IMR-90 (cell line): ENCODE data around the gene CPXM1. TPM values are rescaled to one million over a fixed set of nuclear protein-coding genes. Genes with fewer than 3 reads are reported as not detected.

ENCODE experiments used
- ATAC-seq: fragments of 200-7000 bp; cut with Tn5 transposase; 2 replicates; pipeline ENCODE4 v1.9.1; 2020; ENCODE audit warnings: low read depth, mild to moderate bottlenecking, moderate library complexity
- BruUV-seq: library from RNA; stranded (reverse); fragments of 400-500 nt; replicated peaks from 2 replicates; lab custom pipeline; 2021; lab: Mats Ljungman, UMichigan
- CTCF ChIA-PET: fragments of 300-600 bp; formaldehyde crosslinking; extraction: SDS; loops from one replicate; lab custom pipeline; 2021; ENCODE audit warnings: antibody characterized with exemption; lab: Yijun Ruan, JAX
- POLR2A ChIA-PET: fragments of 300-600 bp; sonication (Branson Sonifier 250); formaldehyde crosslinking; loops from one replicate; lab custom pipeline; 2022; ENCODE audit warnings: antibody characterized with exemption; ENCODE audit not compliant: unreplicated experiment; lab: Charles Lee
- DNase-seq: peaks from one replicate; pipeline ENCODE4 v3.0.0; 2013
- H2AFZ ChIP-seq: replicated peaks from 2 replicates; pipeline ENCODE3; 2013; ENCODE audit warnings: low read length, mild to moderate bottlenecking; ENCODE audit not compliant: poor library complexity
- H2AK5ac ChIP-seq: 2 replicates; pipeline ENCODE4 v1.6.1; 2013; ENCODE audit warnings: low read depth, low read length, inconsistent platforms
- H2AK9ac ChIP-seq: replicated peaks from 2 replicates; pipeline ENCODE3; 2013; ENCODE audit warnings: mild to moderate bottlenecking, low read depth, low read length, moderate library complexity; ENCODE audit not compliant: poor library complexity
- H2BK120ac ChIP-seq: 2 replicates; pipeline ENCODE4 v1.6.1; 2013; ENCODE audit warnings: low read depth, low read length, inconsistent platforms
- H2BK15ac ChIP-seq: 3 replicates; pipeline ENCODE4 v1.6.1; 2013; ENCODE audit warnings: low read depth, low read length, inconsistent platforms
- H2BK20ac ChIP-seq: 2 replicates; pipeline ENCODE4 v1.6.1; 2013; ENCODE audit warnings: low read depth, mild to moderate bottlenecking, inconsistent platforms, low read length, moderate library complexity
- H2BK5ac ChIP-seq: 2 replicates; pipeline ENCODE4 v1.6.1; 2013; ENCODE audit warnings: mild to moderate bottlenecking, low read depth, low read length, inconsistent platforms; ENCODE audit not compliant: poor library complexity, severe bottlenecking
- H3K14ac ChIP-seq: replicated peaks from 2 replicates; pipeline ENCODE4 v1.6.1; 2013; ENCODE audit warnings: low read depth, low read length, inconsistent platforms
- H3K18ac ChIP-seq: 2 replicates; pipeline ENCODE4 v1.6.1; 2013; ENCODE audit warnings: low read depth, low read length, control low read depth
- H3K23ac ChIP-seq: 2 replicates; pipeline ENCODE4 v1.6.1; 2013; ENCODE audit warnings: low read depth, low read length, inconsistent platforms
- H3K27ac ChIP-seq: 2 replicates; pipeline ENCODE4 v1.5.1; 2013; ENCODE audit warnings: mild to moderate bottlenecking, control low read depth, low read length; ENCODE audit not compliant: insufficient read depth
- H3K27me3 ChIP-seq: 2 replicates; pipeline ENCODE4 v1.6.1; 2013; ENCODE audit warnings: low read length; ENCODE audit not compliant: control insufficient read depth, insufficient read depth
- H3K36me3 ChIP-seq: 2 replicates; pipeline ENCODE4 v1.6.1; 2013; ENCODE audit warnings: low read length, mixed read lengths; ENCODE audit not compliant: control insufficient read depth, insufficient read depth
- H3K4ac ChIP-seq: 2 replicates; pipeline ENCODE4 v1.6.1; 2013; ENCODE audit warnings: low read depth, low read length, inconsistent platforms
- H3K4me1 ChIP-seq: 2 replicates; pipeline ENCODE4 v1.6.1; 2013; ENCODE audit warnings: low read length, mixed read lengths; ENCODE audit not compliant: control insufficient read depth, insufficient read depth
- H3K4me2 ChIP-seq: 2 replicates; pipeline ENCODE4 v1.6.1; 2013; ENCODE audit warnings: low read depth, mild to moderate bottlenecking, control low read depth, low read length, moderate library complexity
- H3K4me3 ChIP-seq: 2 replicates; pipeline ENCODE4 v1.5.1; 2013; ENCODE audit warnings: low read depth, mild to moderate bottlenecking, control low read depth, low read length, moderate library complexity; ENCODE audit not compliant: insufficient read depth
- H3K56ac ChIP-seq: 2 replicates; pipeline ENCODE4 v1.6.1; 2013; ENCODE audit warnings: low read length, inconsistent platforms; ENCODE audit not compliant: insufficient read depth; ENCODE audit errors: extremely low read depth
- H3K79me1 ChIP-seq, 2 experiments: 2 replicates each; pipeline ENCODE4 v1.6.1; 2013; ENCODE audit warnings: low read length in 2 of 2, inconsistent platforms in 1 of 2, low read depth in 1 of 2
- H3K9ac ChIP-seq: 2 replicates; pipeline ENCODE4 v1.6.1; 2013; ENCODE audit warnings: low read depth, low read length, control low read depth
- H3K9me1 ChIP-seq: 2 replicates; pipeline ENCODE4 v1.6.1; 2013; ENCODE audit warnings: low read length, inconsistent platforms; ENCODE audit not compliant: insufficient read depth
- H3K9me3 ChIP-seq: 2 replicates; pipeline ENCODE4 v1.6.1; 2013; ENCODE audit warnings: low read length; ENCODE audit not compliant: control insufficient read depth, insufficient read depth
- H4K20me1 ChIP-seq: 2 replicates; pipeline ENCODE4 v1.6.1; 2013; ENCODE audit warnings: low read length, inconsistent platforms; ENCODE audit not compliant: insufficient read depth
- H4K5ac ChIP-seq: 2 replicates; pipeline ENCODE4 v1.6.1; 2013; ENCODE audit warnings: mild to moderate bottlenecking, low read depth, low read length, control low read depth
- H4K8ac ChIP-seq, 2 experiments: 2 replicates each; pipeline ENCODE4 v1.6.1; 2013; ENCODE audit warnings: low read depth in 2 of 2, low read length in 2 of 2, control low read depth in 1 of 2, inconsistent platforms in 1 of 2
- H4K91ac ChIP-seq: 2 replicates; pipeline ENCODE4 v1.6.1; 2013; ENCODE audit warnings: low read depth, low read length, inconsistent platforms; ENCODE audit not compliant: insufficient read depth
- BHLHE40 ChIP-seq: fragments of 150-350 bp; IDR thresholded peaks from 2 replicates; pipeline ENCODE4 v1.6.1; 2016; ENCODE audit warnings: mild to moderate bottlenecking, low read depth, low read length
- CEBPB ChIP-seq: IDR thresholded peaks from 2 replicates; pipeline ENCODE4 v1.6.1; 2012; ENCODE audit warnings: low read depth, low read length, improper control_type of control experiment
- CHD1 ChIP-seq: IDR thresholded peaks from 2 replicates; pipeline ENCODE4 v1.6.1; 2012; ENCODE audit warnings: low read depth, low read length, improper control_type of control experiment
- CTCF ChIP-seq: conservative IDR thresholded peaks from 2 replicates; pipeline ENCODE4 v1.5.1; 2012; ENCODE audit warnings: mild to moderate bottlenecking, low read depth, low read length, improper control_type of control experiment
- ELK1 ChIP-seq: fragments of 150-350 bp; IDR thresholded peaks from 2 replicates; pipeline ENCODE4 v1.6.1; 2016; ENCODE audit warnings: low read depth, mild to moderate bottlenecking, low read length, moderate library complexity, borderline replicate concordance
- FOS ChIP-seq: fragments of 150-350 bp; IDR thresholded peaks from 2 replicates; pipeline ENCODE4 v1.6.1; 2016; ENCODE audit warnings: low read depth, low read length
- MAFK ChIP-seq: IDR thresholded peaks from 2 replicates; pipeline ENCODE4 v1.6.1; 2012; ENCODE audit warnings: low read depth, low read length, improper control_type of control experiment
- MAZ ChIP-seq: IDR thresholded peaks from 2 replicates; pipeline ENCODE4 v1.6.1; 2012; ENCODE audit warnings: low read depth, mild to moderate bottlenecking, low read length, improper control_type of control experiment, moderate library complexity, borderline replicate concordance
- MXI1 ChIP-seq: IDR thresholded peaks from 2 replicates; pipeline ENCODE4 v1.6.1; 2012; ENCODE audit warnings: low read depth, mild to moderate bottlenecking, low read length, moderate library complexity, borderline replicate concordance
- NFE2L2 ChIP-seq: fragments of 150-350 bp; IDR thresholded peaks from 2 replicates; pipeline ENCODE4 v1.6.1; 2016; ENCODE audit warnings: low read depth, mild to moderate bottlenecking, low read length
- POLR2A ChIP-seq: IDR thresholded peaks from 2 replicates; pipeline ENCODE4 v1.6.1; 2012; ENCODE audit warnings: mild to moderate bottlenecking, low read depth, low read length
- RAD21 ChIP-seq: IDR thresholded peaks from 2 replicates; pipeline ENCODE4 v1.6.1; 2012; ENCODE audit warnings: low read length, improper control_type of control experiment
- RCOR1 ChIP-seq: IDR thresholded peaks from 2 replicates; pipeline ENCODE4 v1.6.1; 2012; ENCODE audit warnings: mild to moderate bottlenecking, low read length, improper control_type of control experiment; ENCODE audit not compliant: insufficient replicate concordance
- RFX5 ChIP-seq: IDR thresholded peaks from 2 replicates; pipeline ENCODE4 v1.8.0; 2012; ENCODE audit warnings: low read depth, mild to moderate bottlenecking, low read length, moderate library complexity
- SMC3 ChIP-seq: fragments of 150-350 bp; IDR thresholded peaks from 2 replicates; pipeline ENCODE4 v1.6.1; 2016; ENCODE audit warnings: low read depth, mild to moderate bottlenecking, antibody characterized with exemption, low read length, moderate library complexity
- USF2 ChIP-seq: fragments of 150-350 bp; IDR thresholded peaks from 2 replicates; pipeline ENCODE4 v1.6.1; 2017; ENCODE audit warnings: mild to moderate bottlenecking, antibody characterized with exemption, low read length, low read depth
- WGBS, 2 experiments: methylation state at CpG; one replicate each; pipeline versions ENCODE4 v1.1.5 to v1.1.7; 2013; ENCODE audit warnings: missing lambda C conversion rate in 2 of 2; ENCODE audit not compliant: insufficient read length in 1 of 2; ENCODE audit errors: extremely low coverage in 2 of 2; 5-methylcytosine and 5-hydroxymethylcytosine counted together
- dilution Hi-C: fragments of 300-500 bp; cut with HindIII; formaldehyde crosslinking; loops from one replicate; pipeline ENCODE4 v1.14.3; 2018; ENCODE audit warnings: low sequenced_read_pairs; ENCODE audit not compliant: unreplicated experiment
- in situ Hi-C: fragments of 300-500 bp; cut with MboI; formaldehyde crosslinking; loops from 3 replicates; pipeline ENCODE4 v1.14.3; 2019; ENCODE audit warnings: low sequenced_read_pairs, inconsistent platforms, mixed read lengths
- intact Hi-C: fragments of 100-400 bp; cut with micrococcal nuclease; formaldehyde crosslinking; loops from 2 replicates; pipeline ENCODE4 v1.10.0; 2022
- polyA plus RNA-seq, 3 experiments: library from polyadenylated mRNA; depleted of rRNA; stranded (reverse); fragments of >200 nt; gene quantifications; 2 replicates each; pipeline ENCODE4 v1.2.3, GENCODE V29; 2012; ENCODE audit warnings: low replicate concordance in 1 of 3
- total RNA-seq: library from RNA; depleted of rRNA; stranded (reverse); fragments of >200 nt; gene quantifications from 2 replicates; pipeline ENCODE4 v1.2.3, GENCODE V29; 2012

Gene CPXM1
- total and polyA plus RNA-seq, 2 of the 4 experiments (the other 2 are of a cell fraction): 1.1 to 4.6 TPM

GRCh38 chr20:2745936-2746635 is 54.3 kb downstream of the CPXM1 start:
- Histone ChIP-seq H2AK9ac (no peak overlapping the region), H3K36me3 (no peaks in the 10 kb centered on the region), H3K27me3 (peaks cover 37% of the 10 kb centered on the region), H3K9me3 (no peaks in the 10 kb centered on the region), H3K4me3 (no peak overlapping the region), H2BK5ac (no peak overlapping the region), H3K4me1 (peaks cover 3% of the 10 kb centered on the region; the same call in 1 of the 2 replicates), H4K20me1 (no peaks in the 10 kb centered on the region), H3K79me1 (no peaks in the 10 kb centered on the region), H3K4me2 (no peak overlapping the region), H2AFZ (no peak overlapping the region), H2BK15ac (no peak overlapping the region), H3K23ac (no peak overlapping the region), H2BK120ac (no peak overlapping the region), H4K5ac (no peak overlapping the region), H3K56ac (no peak overlapping the region), H4K8ac (no peak overlapping the region), H3K27ac (no peak overlapping the region), H3K4ac (no peak overlapping the region), H2BK20ac (no peak overlapping the region), H3K14ac (no peak overlapping the region), H3K9me1 (peaks cover 2% of the 10 kb centered on the region; the same call in 1 of the 2 replicates), H2AK5ac (no peak overlapping the region), H3K9ac (no peak overlapping the region), H4K91ac (no peak overlapping the region), H3K18ac (no peak overlapping the region)
- WGBS, 2 experiments: 70% methylated on average over 2 of the region's 4 CpGs; no CpG with 5 or more reads in 1 of the 2 experiments
- ATAC-seq: no peak
- ChIA-PET CTCF (no interaction called here), POLR2A (no interaction called here)
- intact Hi-C loops: no loop called here
- in situ Hi-C loops: no loop called here
- TF ChIP-seq CTCF: no peak
- no peak for TF ChIP-seq USF2
- TF ChIP-seq MXI1: no peak
- TF ChIP-seq RAD21: no peak
- no peak for TF ChIP-seq ELK1
- no peak for TF ChIP-seq RCOR1
- no peak for TF ChIP-seq MAZ
- no peak for TF ChIP-seq MAFK
- TF ChIP-seq BHLHE40: no peak
- no peak for TF ChIP-seq CEBPB
- TF ChIP-seq RFX5: no peak
- TF ChIP-seq CHD1: no peak
- TF ChIP-seq POLR2A: no peak
- no peak for TF ChIP-seq NFE2L2
- TF ChIP-seq FOS: no peak
- TF ChIP-seq SMC3: no peak
- dilution Hi-C loops: no loop called here
- no TSS peak for BruUV-seq
- DNase-seq: no peak
